ENCODE data around the gene SH3PXD2B.
"Not testable (repeated sequence)": the region's sequence is repeated elsewhere in the genome, so short reads cannot be mapped to it uniquely, and the experiment has no call there.

SH3PXD2B gene

DNA sequence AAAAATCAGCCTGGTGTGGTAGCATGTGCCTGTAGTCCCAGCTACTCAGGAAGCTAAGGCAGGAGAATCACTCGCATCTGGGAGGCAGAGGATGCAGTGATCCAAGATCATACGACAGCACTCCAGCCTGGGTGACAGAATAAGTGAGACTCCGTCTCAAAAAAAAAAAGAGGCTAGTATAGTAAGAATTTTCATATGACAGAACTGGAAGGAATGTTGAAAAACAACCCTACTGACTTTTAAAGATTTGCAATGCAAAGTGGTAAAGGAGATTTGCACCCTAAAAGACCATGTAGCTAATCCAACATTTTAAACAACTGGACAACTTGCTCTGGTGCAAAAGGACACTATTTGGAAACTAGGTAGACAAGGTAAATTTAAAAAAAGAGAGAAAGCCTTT lies 58.1 kb downstream of the SH3PXD2B start:
- no peak for DNase-seq

DNA sequence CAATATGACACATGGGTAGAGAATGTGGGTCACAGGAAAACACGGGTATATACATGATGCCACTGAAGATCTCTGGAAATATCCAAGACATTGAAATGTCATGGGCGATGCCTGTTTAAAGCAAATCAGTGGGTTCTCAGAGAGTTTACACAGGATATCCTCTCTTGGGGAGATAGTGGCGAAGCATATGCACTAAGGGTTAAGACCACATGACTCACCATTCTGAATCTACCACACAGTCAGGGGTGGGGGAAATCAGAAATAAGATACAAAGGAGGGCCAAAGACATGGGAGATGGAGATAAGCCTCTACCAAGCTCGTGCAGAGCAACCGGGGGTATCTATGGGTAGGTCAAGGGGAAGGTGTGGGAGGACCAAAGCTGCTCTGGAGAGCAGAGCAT lies 58.8 kb downstream of the SH3PXD2B start:
- DNase-seq, result no peak

DNA sequence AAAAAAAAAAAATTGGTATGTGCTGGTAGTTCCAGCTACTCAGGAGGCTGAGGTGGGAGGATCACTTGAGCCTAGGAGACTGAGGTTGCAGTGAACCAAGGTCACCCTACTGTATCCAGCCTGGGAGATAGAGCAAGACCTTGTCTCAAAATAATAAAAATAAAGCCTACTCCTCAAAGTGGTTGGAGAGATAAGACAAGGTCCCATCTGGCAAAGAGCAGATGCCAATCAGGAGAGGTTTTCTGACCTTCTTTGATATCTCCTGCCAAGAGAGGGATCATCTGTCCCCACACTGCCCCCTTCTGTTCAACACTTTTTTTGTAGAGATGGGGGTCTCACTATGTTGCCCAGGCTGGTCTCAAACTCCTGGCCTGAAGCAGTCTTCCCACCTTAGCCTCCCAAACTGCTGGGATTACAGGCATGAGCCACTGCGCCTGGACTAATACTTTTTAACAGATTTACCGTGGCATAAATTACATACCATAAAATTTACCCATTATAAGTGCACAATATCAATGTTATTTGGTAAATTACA lies 64.7 kb downstream of the SH3PXD2B start:
- DNase-seq, result no peak

DNA sequence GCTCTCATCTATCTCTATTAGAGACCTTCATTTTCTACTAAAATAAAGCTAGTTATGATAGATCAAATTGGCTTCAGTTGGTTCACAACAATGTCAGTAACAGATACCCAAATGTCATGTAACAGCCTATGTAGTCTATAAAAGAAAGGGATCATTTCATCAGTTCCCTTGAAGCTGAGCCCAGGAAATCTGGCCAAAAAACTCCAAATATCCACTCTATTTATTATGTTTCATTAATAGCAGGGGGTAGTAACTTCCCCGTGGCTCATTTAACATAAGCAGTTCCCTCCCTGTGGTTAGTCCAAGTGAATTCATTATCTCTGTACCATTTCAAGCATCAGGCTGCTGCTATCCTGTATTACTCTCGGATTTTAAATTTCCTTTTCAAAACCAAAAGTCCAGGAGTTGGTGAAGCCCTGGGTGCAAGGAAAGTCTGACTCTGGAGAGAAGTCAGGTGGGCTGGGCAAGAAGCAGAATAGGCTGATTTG lies 66.0 kb downstream of the SH3PXD2B start:
- no peak for DNase-seq

DNA sequence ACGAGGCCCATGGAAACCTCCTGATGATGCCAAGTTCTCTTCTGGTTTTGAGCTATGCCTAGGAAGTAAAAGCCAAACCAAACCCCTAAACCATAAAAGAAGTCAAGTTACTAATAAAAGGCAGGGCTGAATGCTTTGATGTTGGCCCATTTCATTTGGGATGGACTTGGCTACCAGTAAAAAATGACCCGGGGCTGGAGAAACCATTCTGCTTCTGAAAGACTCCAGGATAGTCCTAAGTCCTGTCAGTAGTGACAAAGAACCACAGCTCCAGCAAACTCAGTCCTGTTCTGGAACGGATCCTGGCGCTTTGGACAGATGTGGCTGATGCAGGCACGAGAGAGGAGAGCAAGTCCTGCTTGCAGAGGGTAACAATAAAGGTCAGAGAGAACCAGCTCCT lies 68.6 kb downstream of the SH3PXD2B start:
- no peak for DNase-seq

DNA sequence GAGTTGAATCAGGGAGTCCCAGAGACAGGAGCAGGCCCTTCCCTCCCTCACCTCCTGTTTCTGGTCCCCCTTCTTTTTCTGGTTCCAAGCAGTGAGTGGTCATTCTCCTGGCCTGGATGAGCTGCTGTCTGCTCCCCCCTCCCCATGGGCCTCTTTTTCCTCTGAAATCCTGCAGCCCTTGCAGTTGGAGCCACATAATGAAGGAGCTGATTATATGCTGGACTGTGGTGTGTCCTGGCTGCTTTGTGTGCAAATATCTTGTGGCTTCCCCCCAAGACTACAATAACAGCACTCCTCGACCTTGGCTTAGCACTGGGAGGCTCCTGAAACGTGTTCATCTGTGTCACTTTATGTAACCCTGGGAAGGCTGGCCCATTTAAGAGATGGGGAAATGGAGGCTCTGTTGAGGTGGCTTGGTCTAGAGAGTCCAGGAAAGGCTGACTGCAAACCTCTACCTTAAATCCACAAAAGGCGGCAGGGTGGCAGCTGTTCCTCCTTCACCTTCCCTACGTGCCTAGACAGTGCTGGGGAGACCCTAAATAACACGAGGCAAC lies 69.2 kb downstream of the SH3PXD2B start:
- no peak for DNase-seq

DNA sequence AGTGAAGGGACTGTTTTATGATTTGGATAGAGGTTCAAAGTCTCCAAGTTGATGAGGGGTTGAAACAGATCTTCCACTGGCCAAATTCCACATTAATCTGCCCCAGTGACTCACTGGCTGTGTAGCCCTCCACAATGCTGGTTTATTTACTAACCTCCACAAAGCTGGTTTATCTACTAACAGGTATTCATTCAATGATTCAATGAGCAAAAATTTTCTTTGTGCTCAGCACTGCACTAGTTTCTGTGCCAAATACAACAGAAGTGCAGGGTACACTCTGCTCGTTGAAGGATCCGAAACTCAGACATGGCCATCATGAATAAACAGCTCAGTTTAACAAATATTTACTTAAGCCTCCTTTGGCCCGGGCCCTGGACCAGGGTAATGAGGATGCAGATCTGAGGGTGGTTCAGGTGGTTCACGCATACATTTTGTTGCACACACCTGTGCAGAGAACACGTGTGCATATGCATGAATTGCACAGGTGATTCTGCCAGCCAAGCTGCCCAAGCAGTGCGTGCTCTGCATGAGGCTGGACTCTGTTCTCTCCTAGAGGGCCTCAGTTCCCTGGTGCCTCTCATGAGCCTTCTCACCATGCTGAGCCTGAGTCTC lies 71.0 kb downstream of the SH3PXD2B start:
- DNase-seq, result no peak

DNA sequence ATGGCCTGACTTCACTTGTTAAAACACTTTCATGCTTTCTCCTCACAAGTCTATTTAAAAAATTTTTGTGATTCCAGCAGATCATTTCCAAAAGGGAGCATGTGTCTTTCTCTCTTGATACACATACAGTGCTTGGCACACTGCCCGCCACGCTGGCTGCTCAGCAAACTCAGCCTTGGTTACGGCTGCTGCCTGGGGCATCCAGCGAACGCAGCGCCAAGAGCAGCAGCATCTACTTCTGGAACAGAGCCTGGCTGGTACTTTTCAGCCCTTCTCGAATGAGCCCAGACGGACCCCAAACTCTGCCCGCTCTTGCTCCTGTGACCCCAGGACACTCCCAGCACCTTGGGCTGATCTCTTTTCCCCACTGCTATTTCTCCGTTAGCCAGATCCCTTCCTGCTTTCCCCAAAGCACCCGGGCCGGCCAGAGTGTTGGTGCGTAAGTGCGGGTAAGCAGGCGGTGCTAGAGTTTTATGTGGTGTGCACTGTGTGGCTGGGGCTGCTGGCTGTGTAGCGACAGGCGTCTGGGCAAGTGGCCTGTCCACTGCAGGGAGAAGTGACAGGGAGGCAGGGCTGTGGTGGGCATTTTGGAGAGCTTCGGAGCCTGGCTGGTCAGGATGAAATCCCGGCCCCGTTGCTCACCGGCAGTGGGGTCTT lies 73.2 kb downstream of the SH3PXD2B start:
- no peak for DNase-seq

DNA sequence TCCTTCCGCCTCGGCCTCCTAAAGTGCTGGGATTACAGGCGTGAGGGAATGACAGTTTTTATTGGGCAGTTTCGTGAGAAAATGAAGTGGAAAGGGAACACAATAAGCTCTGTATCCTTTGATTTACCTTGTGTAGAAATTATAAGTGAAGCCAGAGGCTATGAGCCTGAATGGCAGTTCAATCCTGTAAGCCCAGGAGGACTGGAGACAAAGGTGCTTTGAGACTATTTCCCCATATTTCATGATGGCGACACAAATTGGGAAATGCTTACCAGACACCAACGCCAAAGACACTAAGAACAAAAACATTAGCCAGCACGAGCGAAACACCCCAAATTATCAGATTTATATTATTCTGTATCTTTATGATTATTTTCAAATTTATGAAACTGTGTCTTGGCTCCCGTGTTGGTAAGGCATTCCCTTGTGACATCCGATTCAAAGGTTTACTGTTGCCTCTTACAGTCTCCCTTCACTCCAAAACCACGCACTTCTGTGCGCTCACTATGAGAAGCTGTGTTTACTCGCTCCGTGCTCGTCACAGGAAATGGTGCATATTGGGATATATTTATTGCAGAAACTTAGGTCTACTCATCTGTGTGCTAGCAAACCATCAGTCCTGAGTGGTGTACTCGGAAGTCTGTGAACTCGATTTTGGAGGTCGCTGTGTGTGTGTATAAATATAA lies 73.9 kb downstream of the SH3PXD2B start:
- DNase-seq, result no peak

DNA sequence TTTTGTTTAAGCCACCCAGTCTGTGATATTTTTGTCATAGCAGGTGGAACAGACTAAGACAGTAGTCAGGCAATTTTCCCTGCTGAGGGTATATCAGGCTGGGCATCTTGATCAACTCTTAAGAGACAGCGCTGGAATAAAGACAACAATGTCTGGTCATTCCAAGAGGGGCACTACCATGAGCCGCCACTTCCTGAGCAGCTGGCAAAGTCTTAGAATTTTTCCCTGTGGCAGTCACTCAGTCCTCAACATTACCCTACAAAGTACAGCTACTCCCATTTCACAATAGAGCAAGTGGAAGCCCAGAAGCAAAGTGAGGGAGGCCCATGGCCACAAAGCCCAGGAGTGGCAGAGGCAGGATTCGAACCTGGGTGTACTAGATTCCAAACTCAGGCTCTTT lies 74.8 kb downstream of the SH3PXD2B start:
- DNase-seq, result no peak

DNA sequence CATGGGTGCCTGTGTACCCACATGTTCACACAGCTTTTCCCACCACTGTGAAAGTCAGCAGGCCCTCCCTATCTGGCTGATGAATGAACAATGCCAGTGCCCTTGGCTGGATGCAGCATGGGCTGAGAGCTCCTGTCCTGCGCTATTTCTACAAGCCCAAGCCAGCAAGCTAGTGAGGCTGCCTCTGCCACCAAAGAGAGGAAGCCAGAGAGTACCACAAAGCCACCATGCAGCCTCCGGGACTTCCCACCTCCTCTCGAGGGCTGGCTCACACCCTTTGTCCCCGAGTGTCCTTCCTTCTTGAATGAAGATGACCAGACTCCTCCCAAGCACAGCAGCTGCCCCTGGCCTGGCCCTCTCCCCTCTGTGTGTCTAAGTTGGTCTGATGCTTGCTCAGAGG lies 76.5 kb downstream of the SH3PXD2B start:
- no peak for DNase-seq

DNA sequence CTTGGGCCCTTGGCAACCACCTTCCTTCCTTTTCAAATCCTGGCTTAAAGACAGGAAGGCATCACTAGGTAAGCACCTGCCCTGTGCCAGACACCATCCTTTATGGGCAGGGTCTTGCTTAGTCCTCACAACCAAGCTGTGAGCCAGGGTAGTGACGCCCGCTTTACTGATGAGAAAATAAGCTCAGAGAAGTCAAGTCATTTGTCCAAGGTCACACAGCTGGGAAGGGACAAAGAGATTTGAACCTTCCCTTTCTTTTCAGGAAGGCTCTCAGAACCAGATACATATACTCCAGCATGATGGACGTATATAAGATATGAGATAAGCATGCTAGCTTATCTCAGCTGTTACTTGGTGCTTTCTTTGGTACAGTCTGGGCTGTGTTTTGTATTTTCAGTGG lies 76.9 kb downstream of the SH3PXD2B start:
- no peak for DNase-seq

DNA sequence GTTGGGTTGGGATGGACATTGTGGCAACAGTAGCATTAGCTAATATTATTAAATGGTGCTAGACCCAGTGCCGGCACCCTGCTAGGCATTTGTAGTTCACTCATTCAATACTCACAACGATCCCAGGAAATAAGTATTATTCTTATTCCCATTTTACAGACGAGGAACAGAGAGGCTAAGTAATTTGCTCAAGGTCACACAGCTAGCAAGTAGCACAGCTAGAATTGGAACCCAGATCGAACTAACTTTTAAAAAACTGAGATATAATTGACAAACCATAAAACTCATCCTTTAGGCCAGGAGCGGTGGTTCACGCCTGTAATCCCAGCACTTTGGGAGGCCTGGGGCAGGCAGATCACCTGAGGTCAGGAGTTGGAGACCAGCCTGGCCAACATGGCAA lies 79.5 kb downstream of the SH3PXD2B start:
- no peak for DNase-seq

DNA sequence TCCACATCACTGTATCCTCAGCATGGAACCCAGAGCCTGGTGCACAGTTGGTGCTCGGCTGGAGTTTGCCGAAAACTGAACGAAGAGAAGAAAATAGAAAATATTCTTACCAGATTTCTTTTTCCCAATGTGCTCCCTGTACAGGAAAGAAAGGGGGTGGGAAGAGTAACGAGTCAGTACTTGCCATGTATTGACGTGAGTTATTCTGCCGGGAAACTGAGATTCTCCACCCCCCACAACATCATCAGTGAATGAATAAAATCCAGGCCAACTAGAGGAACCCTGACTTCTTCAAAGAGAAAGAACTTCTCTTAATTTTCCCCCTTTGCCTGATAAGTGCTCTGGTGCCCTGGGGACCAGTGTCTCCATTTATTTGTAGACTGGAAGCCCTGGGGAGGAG lies 80.6 kb downstream of the SH3PXD2B start:
- DNase-seq, result no peak

DNA sequence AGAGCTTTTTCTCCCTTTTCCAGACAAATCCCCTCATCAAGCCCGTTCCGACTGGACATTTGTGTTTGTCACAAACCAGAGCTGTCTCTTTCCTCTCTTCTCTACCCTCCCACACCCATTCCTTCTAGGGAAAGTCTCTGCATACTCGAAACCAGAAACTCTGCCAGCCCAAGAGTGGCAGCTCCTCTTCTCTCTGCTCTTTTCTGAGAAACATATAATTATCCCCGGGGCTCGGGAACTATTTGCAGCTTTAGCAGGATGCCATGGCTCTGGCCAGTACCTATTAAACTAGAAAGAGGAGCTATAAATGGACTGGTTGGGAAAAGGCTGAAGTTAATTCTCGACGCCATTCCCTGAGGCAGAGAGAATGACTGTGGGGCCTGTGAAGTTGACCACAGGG lies 82.6 kb downstream of the SH3PXD2B start:
- DNase-seq, result no peak

DNA sequence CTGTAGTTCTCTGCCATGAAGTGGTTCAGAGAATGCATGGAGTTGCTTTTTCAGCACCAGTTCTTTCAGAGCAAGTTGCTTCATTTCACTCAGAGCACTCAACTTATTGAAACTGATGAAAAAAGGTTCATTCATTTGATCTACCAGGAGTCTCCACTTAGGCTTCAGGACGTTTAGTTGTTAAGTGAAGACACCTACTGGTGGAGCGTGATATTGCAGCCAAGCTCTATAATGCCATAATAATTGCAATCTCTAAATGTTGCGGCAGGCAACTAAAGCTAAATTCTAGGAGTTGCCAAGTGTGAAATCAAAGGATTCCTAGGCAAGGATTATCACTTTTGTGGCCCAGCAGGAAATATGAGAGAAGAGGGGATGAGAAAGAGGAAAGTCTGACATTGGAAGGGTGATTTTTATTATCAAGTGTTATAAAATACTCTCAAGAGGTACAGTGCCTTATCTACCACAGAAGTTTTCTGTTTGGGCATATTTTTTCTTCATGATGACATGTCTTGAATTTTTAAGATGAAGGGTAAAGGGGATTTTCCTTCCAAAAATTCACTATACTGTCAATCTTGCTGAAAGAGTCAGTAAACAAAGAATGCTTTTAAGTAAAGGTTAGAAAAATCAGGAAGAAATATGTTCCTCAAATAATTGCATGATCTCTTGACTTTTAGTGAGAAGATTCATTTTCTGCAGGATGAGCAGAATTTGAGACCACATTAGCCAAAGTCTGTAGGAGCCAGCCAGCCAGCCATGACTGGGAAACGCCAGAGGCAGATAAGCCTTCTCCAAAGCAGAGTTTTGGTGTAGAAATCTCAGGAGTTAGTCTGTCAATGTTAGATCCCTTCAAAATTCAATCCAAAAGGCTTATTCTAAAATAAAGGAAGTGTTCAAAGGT lies 83.4 kb downstream of the SH3PXD2B start:
- no peak for DNase-seq

DNA sequence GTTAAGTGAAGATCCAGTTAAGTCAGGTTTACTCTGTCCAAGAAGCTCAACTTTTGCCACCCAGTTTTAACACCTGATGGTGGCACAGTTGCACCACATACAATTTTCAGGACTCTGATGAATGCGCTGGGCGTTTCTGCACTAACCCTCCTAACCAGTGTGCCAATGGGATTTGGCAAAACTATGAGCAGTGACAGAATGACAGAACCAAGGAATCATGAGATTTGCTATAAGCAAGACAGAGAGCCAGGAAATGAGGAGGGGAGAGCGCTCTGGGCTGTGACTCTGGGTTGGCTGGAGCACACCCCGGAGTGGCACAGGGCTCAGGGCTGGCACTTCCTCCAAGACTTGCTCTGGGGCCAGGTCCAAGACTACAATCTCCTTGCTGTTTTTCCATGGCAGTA lies 84.1 kb downstream of the SH3PXD2B start:
- DNase-seq, result no peak

DNA sequence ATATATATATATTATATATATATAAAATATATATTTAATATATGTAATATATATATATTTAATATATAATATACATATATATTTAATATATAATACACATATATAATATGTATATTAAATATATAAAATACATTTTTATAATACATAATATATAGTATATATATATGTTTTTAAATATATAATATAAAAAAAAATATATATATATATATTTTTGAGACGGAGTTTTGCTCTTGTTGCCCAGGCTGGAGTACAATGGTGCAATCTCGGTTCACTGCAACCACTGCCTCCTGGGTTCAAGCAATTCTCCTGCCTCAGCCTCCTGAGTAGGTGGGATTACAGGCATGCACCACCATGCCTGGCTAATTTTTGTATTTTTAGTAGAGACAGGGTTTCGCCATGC lies 85.6 kb downstream of the SH3PXD2B start:
- not testable (repeated sequence) for DNase-seq

DNA sequence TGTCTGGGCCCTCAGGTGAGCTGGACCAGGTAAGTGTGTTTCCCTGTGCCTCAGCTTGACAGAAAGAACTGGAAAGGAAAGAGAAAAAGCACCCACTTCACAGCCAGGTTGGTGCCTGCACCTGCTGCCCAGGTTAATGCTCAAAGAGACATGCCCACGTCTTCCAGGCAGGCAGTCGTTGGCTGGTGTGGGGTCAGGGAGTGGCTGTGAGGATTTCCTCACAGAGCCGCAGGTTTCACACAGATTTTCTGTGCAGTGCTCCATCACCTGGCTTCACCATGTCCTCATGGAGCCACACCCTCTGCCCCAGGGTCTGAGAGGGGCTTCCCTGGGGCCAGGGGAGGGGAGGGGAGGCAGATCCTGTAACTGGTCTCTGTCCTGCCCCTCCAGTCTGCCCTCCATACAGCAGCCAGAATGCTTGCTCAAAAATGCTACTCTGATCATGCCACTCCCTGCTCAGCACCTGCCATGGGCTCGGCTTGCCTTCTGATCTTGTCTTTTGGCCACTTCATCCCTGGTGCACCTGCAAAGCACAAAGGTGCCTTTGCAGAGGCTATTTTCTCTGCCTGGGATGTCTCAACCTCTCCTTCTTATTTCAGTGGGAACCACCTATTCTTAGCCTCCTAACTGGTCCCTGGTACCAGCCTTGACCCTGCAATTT lies 88.2 kb downstream of the SH3PXD2B start:
- DNase-seq, result no peak

DNA sequence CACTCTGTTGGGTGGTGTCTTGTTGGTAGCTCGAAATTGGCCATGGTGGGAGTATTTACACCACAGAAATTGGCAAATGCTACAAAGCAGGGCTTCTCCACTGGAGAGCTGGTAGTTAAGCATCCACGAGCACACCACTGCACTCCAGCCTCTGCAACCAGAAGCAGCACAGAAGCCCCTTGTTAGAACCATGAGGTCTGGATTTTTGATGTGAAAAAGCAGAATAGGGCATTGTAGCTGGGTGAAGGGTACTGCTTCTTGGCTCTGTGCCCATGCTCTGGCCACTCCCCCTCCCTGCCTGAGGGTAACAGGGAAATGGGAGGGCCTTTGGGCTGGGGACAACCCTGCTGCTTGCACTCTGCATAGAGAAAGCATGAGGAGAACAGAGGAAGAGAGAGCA lies 89.6 kb downstream of the SH3PXD2B start:
- no peak for DNase-seq

DNA sequence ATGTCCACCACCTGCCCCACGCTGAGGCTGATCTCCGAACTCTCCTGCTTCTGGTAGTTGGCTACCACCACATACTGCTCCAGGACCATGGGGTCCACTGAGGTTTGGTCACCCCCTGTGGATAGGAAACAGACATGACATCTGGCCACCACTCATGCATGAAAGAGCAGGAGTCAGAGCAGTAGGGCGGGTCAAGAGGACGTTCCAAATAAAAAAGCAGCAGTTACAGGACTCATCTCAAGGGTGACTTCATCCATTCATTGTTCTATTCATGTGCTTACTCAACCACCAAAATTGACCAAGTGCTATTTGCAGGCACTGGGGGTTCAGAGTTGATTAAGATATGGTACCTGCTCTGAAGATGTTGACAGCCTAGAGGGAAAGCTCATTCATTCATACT lies 91.6 kb downstream of the SH3PXD2B start:
- no peak for DNase-seq

DNA sequence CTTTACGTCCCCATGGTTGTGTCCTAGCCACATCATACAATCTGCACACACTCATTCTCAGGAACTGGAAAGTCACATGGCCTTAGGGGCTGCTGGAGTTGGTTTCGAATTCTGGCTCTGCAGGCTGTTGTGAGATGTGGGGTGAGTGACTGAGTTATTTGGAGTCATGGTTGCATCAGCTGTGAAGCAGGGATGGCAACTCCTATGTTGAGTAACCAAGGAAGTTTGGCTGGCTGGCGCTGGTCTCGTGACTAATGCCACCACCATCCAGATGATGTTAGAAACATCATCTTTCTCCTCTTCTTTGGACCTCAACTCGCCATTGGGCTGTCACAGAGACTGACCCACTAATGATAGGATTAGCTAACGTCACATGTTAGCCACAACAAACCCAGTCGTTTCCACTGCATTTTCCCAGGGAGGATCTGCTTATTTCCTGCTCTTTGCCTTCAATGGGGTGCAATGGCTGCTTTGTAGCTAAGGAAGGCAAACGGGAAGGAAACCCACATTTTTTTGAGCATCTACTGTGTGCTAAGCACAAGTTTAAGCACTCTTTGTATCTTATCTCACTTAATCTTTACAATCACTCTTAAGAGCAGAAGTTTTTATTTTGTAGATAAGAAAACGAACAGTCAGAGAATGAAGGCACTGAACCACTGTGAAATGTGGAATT lies 92.6 kb downstream of the SH3PXD2B start:
- peak; percentile 27 for DNase-seq

All from stimulated activated naive CD4-positive, alpha-beta T cell treated with Interleukin-2 at 50 U/mL for 16 hours (primary cell).